ENCODE measurements around the gene FIGLA. TPM values are rescaled to one million over a fixed set of nuclear protein-coding genes. Genes with fewer than 3 reads are reported as not detected.
"Not testable (repeated sequence)": the region's sequence is repeated elsewhere in the genome, so short reads cannot be mapped to it uniquely, and the experiment has no call there.

The FIGLA gene
- total RNA-seq, 1 experiment from 2014 or later, result not detected

- Histone ChIP-seq H3K79me2 (ENCODE audit: insufficient read depth, low read length) (no peaks in the 10 kb centered on the region), H4K20me1 (ENCODE audit: insufficient read depth) (no peaks in the 10 kb centered on the region), H3K27me3 (ENCODE audit: insufficient read depth, low read length) (no peaks in the 10 kb centered on the region), H3K9me3 (ENCODE audit: control insufficient read depth in 1 of 2, insufficient read depth in 1 of 2, low read depth in 1 of 2, low read length in 2 of 2) (no peaks in the 10 kb centered on the region), H3K4me2 (ENCODE audit: low read length) (no peak overlapping the region), H3K4me1 (ENCODE audit: control insufficient read depth in 1 of 2, insufficient read depth in 2 of 2, low read length in 2 of 2) (no peaks in the 10 kb centered on the region), H3K4me3 (replicated peaks in 1 of 2; ENCODE audit: low read depth in 1 of 2, low read length in 2 of 2) (no peak overlapping the region), H2AFZ (ENCODE audit: low read depth, low read length, poor library complexity, severe bottlenecking) (no peak overlapping the region), H3K27ac (ENCODE audit: low read depth, low read length) (no peak overlapping the region), H3K36me3 (ENCODE audit: control insufficient read depth in 1 of 2, insufficient read depth in 2 of 2, low read length in 2 of 2) (no peaks in the 10 kb centered on the region), H3K9ac (ENCODE audit: low read length) (no peak overlapping the region), H3K9me2 (ENCODE audit: insufficient read depth) (no peaks in the 10 kb centered on the region)
- ChIA-PET POLR2A (no interaction called here), CTCF (no interaction called here), RAD21 (ENCODE audit: low non-redundant PET in 1 of 2, low total read pairs in 2 of 2, uncharacterized antibody in 2 of 2, unreplicated experiment in 2 of 2) (no interaction called here)
- no TSS peak for BruUV-seq (replicated peaks)
- TF ChIP-seq EZH2phosphoT487 (IDR thresholded peaks at IDR 0.05; ENCODE audit: borderline replicate concordance), result no peak
- TF ChIP-seq YY1 (IDR thresholded peaks at IDR 0.05; ENCODE audit: extremely low read depth, insufficient replicate concordance, low read depth, low read length), result no peak
- no peak for TF ChIP-seq EZH2 (IDR thresholded peaks at IDR 0.05)
- no peak for TF ChIP-seq JUND (IDR thresholded peaks at IDR 0.05)
- no peak for TF ChIP-seq MAX (IDR thresholded peaks at IDR 0.05)
- TF ChIP-seq ZNF274 (IDR thresholded peaks at IDR 0.05; ENCODE audit: low read depth, low read length), result no peak
- TF ChIP-seq POLR2A (IDR thresholded peaks at IDR 0.05; ENCODE audit: borderline replicate concordance, extremely low read depth, insufficient read depth, insufficient read length), result no peak
- TF ChIP-seq SRF (IDR thresholded peaks at IDR 0.05; ENCODE audit: low read depth), result no peak
- TF ChIP-seq SIN3A (IDR thresholded peaks at IDR 0.05; ENCODE audit: low read depth), result no peak
- TF ChIP-seq REST (IDR thresholded peaks at IDR 0.05; ENCODE audit: low read depth), result no peak
- TF ChIP-seq POLR2AphosphoS5 (IDR thresholded peaks at IDR 0.05; ENCODE audit: low read depth, low read length), result no peak
- TF ChIP-seq TCF7L2 (IDR thresholded peaks at IDR 0.05; ENCODE audit: borderline replicate concordance, extremely low read depth, insufficient read depth, insufficient read length), result no peak
- TF ChIP-seq ZFX (IDR thresholded peaks at IDR 0.05), result no peak
- intact Hi-C loops (cut with micrococcal nuclease), result no loop called here
- ATAC-seq (no peak), DNase-seq (ENCODE audit: low read depth, low spot score) (no peak)
Measured at GRCh38 chr2:70799706-70800105, 9.3 kb upstream of the FIGLA start.

GRCh38 chr2:70797996-70798395 is 7.6 kb upstream of the FIGLA start:
- H3K79me2 ChIP-seq (ENCODE audit: insufficient read depth, low read length); ATAC-seq; H3K9me3 ChIP-seq (ENCODE audit: control insufficient read depth in 1 of 2, insufficient read depth in 1 of 2, low read depth in 1 of 2, low read length in 2 of 2); DNase-seq (ENCODE audit: low read depth, low spot score); BruUV-seq (replicated peaks); POLR2A ChIA-PET; H3K27me3 ChIP-seq (ENCODE audit: insufficient read depth, low read length); H3K9me2 ChIP-seq (ENCODE audit: insufficient read depth); H3K36me3 ChIP-seq (ENCODE audit: control insufficient read depth in 1 of 2, insufficient read depth in 2 of 2, low read length in 2 of 2); H3K4me2 ChIP-seq (ENCODE audit: low read length); intact Hi-C loops (cut with micrococcal nuclease); H4K20me1 ChIP-seq (ENCODE audit: insufficient read depth); H3K9ac ChIP-seq (ENCODE audit: low read length); RAD21 ChIA-PET (ENCODE audit: low non-redundant PET in 1 of 2, low total read pairs in 2 of 2, uncharacterized antibody in 2 of 2, unreplicated experiment in 2 of 2); H3K4me3 ChIP-seq (replicated peaks in 1 of 2; ENCODE audit: low read depth in 1 of 2, low read length in 2 of 2); H3K4me1 ChIP-seq (ENCODE audit: control insufficient read depth in 1 of 2, insufficient read depth in 2 of 2, low read length in 2 of 2); H2AFZ ChIP-seq (ENCODE audit: low read depth, low read length, poor library complexity, severe bottlenecking); H3K27ac ChIP-seq (ENCODE audit: low read depth, low read length): not testable (repeated sequence)
- CTCF ChIA-PET, result interaction anchor here (2.2 kb wide), 1 partner anchor 150 kb away, joined by 6 read pairs; no protein-coding TSS in a partner anchor
